HL-60 (cell line): ENCODE results near the gene POR.
A peak's percentile ranks its signal among the peaks of the same experiment; 100 is the strongest.

ENCODE experiments used
- DNase-seq, 2 experiments: peaks; one replicate each; pipeline ENCODE4 v3.0.0-alpha.2; 2010 to 2020; ENCODE audit warnings: low read depth in 1 of 2, low spot score in 1 of 2
- H3K27ac ChIP-seq: fragments of 250-450 bp; sonication (Bioruptor Pico); replicated peaks from 2 replicates; pipeline ENCODE4 v1.5.1; 2020; ENCODE audit warnings: mild to moderate bottlenecking, moderate library complexity
- H3K27me3 ChIP-seq: fragments of 250-450 bp; sonication (Bioruptor Pico); 2 replicates; pipeline ENCODE4 v1.5.1; 2021; ENCODE audit warnings: mild to moderate bottlenecking, moderate library complexity; ENCODE audit not compliant: insufficient read depth, poor library complexity, severe bottlenecking
- H3K4me3 ChIP-seq: replicated peaks from 2 replicates; pipeline ENCODE4 v1.5.1; 2011; ENCODE audit warnings: mild to moderate bottlenecking, control low read depth, low read length; ENCODE audit not compliant: insufficient read depth
- GABPA ChIP-seq: IDR thresholded peaks from 2 replicates; pipeline ENCODE4 v1.6.1; 2012; ENCODE audit warnings: low read depth
- POLR2AphosphoS5 ChIP-seq: IDR thresholded peaks from 2 replicates; pipeline ENCODE4 v1.6.1; 2012; ENCODE audit warnings: low read depth
- SPI1 ChIP-seq: IDR thresholded peaks from 2 replicates; pipeline ENCODE4 v1.6.1; 2012; ENCODE audit warnings: low read depth, mild to moderate bottlenecking, borderline replicate concordance
- TF ChIP-seq, protein P1 (sequence below): IDR thresholded peaks from one replicate; pipeline ENCODE4 v1.5.1; 2011; ENCODE audit warnings: low read length, control low read depth, inconsistent platforms; ENCODE audit not compliant: insufficient read depth
- TF ChIP-seq, protein P2 (sequence below): IDR thresholded peaks from 2 replicates; pipeline ENCODE4 v1.6.1; 2012; ENCODE audit warnings: low read depth; ENCODE audit not compliant: insufficient replicate concordance

The POR gene

GRCh38 chr7:75969704-75970498 is 54.9 kb downstream of the POR start:
- H3K27me3 ChIP-seq, result no peaks in the 10 kb centered on the region
- TF ChIP-seq, protein P1, sequence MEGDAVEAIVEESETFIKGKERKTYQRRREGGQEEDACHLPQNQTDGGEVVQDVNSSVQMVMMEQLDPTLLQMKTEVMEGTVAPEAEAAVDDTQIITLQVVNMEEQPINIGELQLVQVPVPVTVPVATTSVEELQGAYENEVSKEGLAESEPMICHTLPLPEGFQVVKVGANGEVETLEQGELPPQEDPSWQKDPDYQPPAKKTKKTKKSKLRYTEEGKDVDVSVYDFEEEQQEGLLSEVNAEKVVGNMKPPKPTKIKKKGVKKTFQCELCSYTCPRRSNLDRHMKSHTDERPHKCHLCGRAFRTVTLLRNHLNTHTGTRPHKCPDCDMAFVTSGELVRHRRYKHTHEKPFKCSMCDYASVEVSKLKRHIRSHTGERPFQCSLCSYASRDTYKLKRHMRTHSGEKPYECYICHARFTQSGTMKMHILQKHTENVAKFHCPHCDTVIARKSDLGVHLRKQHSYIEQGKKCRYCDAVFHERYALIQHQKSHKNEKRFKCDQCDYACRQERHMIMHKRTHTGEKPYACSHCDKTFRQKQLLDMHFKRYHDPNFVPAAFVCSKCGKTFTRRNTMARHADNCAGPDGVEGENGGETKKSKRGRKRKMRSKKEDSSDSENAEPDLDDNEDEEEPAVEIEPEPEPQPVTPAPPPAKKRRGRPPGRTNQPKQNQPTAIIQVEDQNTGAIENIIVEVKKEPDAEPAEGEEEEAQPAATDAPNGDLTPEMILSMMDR, result no peak
- TF ChIP-seq SPI1 (no peak), POLR2AphosphoS5 (no peak), GABPA (no peak)
- TF ChIP-seq, protein P2, sequence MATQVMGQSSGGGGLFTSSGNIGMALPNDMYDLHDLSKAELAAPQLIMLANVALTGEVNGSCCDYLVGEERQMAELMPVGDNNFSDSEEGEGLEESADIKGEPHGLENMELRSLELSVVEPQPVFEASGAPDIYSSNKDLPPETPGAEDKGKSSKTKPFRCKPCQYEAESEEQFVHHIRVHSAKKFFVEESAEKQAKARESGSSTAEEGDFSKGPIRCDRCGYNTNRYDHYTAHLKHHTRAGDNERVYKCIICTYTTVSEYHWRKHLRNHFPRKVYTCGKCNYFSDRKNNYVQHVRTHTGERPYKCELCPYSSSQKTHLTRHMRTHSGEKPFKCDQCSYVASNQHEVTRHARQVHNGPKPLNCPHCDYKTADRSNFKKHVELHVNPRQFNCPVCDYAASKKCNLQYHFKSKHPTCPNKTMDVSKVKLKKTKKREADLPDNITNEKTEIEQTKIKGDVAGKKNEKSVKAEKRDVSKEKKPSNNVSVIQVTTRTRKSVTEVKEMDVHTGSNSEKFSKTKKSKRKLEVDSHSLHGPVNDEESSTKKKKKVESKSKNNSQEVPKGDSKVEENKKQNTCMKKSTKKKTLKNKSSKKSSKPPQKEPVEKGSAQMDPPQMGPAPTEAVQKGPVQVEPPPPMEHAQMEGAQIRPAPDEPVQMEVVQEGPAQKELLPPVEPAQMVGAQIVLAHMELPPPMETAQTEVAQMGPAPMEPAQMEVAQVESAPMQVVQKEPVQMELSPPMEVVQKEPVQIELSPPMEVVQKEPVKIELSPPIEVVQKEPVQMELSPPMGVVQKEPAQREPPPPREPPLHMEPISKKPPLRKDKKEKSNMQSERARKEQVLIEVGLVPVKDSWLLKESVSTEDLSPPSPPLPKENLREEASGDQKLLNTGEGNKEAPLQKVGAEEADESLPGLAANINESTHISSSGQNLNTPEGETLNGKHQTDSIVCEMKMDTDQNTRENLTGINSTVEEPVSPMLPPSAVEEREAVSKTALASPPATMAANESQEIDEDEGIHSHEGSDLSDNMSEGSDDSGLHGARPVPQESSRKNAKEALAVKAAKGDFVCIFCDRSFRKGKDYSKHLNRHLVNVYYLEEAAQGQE, result no peak
- no peak overlapping the region for H3K4me3 ChIP-seq
- H3K27ac ChIP-seq, result no peak overlapping the region
- DNase-seq, result no peak

DNA sequence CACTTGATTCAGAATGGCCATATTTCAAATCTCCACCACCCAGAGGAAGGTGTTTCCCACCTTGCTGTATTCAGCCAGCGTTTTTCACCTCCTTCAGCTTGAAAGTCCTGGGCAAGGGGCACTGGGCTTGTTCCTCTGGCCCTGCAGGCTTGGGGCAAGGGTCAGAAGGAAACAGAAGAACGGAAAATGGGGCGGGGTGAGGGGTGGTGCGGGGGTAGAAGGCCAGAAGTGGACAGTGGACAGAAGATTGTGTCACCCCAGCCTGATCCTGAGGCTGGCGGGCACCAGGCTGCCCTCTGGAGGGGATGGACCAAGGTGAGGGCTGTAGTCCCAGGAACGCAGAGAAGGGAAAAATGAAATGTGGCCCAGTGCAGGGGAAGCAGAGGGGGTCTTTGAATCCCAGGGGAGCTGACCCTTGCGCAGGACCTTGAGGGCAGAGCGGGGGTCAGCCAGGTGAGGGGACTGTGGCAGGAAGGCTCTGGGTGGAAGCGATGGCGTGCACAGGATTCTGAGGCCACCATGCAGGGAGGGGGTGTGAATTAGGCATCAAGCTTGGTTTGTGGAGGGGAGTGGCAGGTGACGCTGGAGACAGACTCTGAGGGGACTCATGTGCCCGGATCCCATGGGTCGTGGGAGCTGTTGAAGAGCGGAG is 56.5 kb downstream of the POR start:
- H3K4me3 ChIP-seq, result no peak overlapping the region
- no peak overlapping the region for H3K27ac ChIP-seq
- DNase-seq, result no peak
- no peaks in the 10 kb centered on the region for H3K27me3 ChIP-seq
- TF ChIP-seq, protein P2, result no peak
- no peak for TF ChIP-seq GABPA
- TF ChIP-seq SPI1, result no peak
- no peak for TF ChIP-seq POLR2AphosphoS5
- TF ChIP-seq, protein P1, result no peak

GRCh38 chr7:75971961-75972763 is 57.2 kb downstream of the POR start:
- TF ChIP-seq GABPA (no peak), POLR2AphosphoS5 (peak; percentile 82), SPI1 (peak; percentile 86)
- TF ChIP-seq, protein P2, result no peak
- TF ChIP-seq, protein P1, result peak; percentile 17
- no peak overlapping the region for H3K4me3 ChIP-seq
- no peaks in the 10 kb centered on the region for H3K27me3 ChIP-seq
- H3K27ac ChIP-seq, result no peak overlapping the region
- DNase-seq, result peak; percentile 87 to 97
